Urothelium cell line (cell line): Measurements from ENCODE around the gene TMPO.
"Not testable (repeated sequence)": the region's sequence is repeated elsewhere in the genome, so short reads cannot be mapped to it uniquely, and the experiment has no call there.

Experiments used
- DNase-seq: peaks from one replicate; pipeline ENCODE4 v3.0.0; 2011; ENCODE audit warnings: low spot score, mixed read lengths
- FAIRE-seq: peaks from 2 replicates; lab custom pipeline; 2011; peaks lifted over from hg19 to GRCh38; lab: Jason Lieb, UNC

TMPO gene

GRCh38 chr12:98576795-98577194 is 61.4 kb downstream of the TMPO start:
- not testable (repeated sequence) for FAIRE-seq, DNase-seq

DNA sequence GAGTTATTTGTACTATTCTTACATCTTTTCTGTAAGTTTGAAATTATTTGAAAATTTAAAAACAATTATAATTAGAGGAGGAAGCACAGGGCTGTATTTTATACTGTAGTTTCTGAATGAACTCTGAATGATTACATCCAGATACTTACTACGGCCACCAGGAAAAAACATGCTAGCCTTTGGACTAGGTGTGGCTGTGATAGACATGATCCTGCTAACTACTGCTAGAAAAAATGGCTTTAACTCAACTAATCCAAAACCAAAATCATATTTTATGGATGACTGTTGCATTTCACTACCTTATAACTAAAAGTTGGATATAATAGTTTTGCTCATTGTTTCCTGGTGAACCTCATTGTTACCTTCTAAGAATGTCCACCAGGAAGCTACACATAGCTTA is 63.0 kb downstream of the TMPO start:
- FAIRE-seq (no peak), DNase-seq (no peak)

DNA sequence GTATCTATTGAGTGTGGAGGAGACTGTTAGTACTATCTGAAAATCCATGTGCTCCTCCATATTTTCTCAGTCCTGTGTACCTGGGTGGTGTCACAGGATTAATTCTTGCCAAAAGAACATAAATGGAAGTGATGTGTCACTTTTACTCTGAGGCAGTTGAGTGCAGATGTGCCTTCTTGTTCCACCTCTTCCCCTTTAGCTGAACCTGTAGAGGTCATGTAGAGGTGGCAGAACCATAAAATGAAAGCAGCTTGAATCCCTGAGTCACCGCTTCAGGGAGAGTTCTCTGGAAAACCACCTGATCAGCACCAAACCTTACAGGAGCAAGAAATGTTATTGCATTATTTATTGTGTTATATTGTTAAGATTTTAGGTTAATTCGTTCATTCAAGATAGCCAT is 63.4 kb downstream of the TMPO start:
- no peak for DNase-seq
- FAIRE-seq = no peak

- no peak for FAIRE-seq
Observed at GRCh38 chr12:98579347-98579746, 64.0 kb downstream of the TMPO start.

DNA sequence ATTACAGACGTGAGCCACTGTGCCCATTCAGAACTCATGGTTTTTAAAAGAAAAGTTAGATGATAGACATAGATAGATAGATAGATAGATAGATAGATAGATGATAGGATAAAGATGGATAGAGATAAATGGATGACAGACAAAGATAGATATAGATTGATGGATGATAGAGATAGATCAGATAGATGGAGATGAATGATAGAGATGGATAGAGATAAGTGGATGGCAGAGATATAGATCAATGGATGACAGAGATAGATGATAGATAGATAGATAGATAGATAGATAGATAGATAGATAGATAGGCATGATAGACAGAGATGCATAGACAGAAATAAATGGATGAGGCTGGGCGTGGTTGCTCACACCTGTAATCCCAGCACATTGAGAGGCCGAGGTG is 64.4 kb downstream of the TMPO start:
- DNase-seq (no peak), FAIRE-seq (no peak)

More at GRCh38 chr12:98579347-98579746, 64.0 kb downstream of the TMPO start:
- no peak for DNase-seq

DNA sequence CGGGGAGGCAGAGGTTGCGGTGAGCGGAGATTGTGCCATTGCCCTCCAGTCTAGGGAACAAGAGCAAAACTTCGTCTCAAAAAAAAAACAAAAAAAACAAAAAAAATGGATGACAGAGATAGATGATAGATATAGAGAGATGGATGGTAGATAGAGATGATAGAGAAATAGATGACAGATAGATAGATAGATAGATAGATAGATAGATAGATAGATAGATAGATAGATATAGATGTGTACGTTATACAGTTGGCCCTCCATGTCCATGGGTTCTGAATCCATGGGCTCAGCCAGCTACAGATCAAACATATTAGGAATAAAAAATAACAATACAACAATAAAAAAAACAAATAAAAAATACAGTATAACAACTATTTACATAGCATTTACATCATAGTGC is 65.3 kb downstream of the TMPO start:
- DNase-seq (no peak), FAIRE-seq (no peak)

- no peak for FAIRE-seq
- no peak for DNase-seq
Observed at GRCh38 chr12:98581101-98581500, 65.7 kb downstream of the TMPO start.

GRCh38 chr12:98582093-98582492 is 66.7 kb downstream of the TMPO start:
- FAIRE-seq = no peak

GRCh38 chr12:98587084-98587483 is 71.7 kb downstream of the TMPO start:
- DNase-seq = no peak
- FAIRE-seq = no peak

More at GRCh38 chr12:98582093-98582492, 66.7 kb downstream of the TMPO start:
- DNase-seq = no peak

- FAIRE-seq (no peak), DNase-seq (no peak)
Observed at GRCh38 chr12:98591209-98591608, 75.8 kb downstream of the TMPO start.

DNA sequence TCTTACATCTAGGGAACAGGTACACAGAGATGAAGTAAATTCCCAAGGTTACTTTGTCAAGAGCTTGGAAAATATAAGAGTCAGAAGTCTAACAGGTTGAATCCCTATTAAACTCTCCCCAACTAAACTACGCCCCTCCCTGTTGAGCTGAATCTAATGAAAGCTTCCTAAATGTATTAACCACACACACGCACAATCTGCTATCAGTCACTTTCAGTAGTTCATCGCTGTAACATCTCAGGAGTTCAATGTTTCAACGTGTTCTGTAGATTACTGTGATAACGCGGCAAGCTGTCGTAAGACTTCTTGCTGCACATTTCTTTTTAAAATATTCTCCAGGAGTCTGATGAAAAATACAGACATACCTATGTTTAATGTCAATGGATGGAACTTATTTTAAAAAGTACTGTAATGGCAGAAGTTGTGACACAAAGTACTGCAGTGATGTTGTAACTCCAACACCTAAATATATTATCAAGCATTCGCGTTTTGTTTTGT is 77.5 kb downstream of the TMPO start:
- no peak for DNase-seq
- no peak for FAIRE-seq

- peak; percentile 93 for DNase-seq
- FAIRE-seq = no peak
Observed at GRCh38 chr12:98593351-98594049, 78.1 kb downstream of the TMPO start, which contains the start of gene SLC25A3. Gene SLC25A3 (plus strand): TSS chr12:98593686. CDS start chr12:98593979, 293 bp downstream.

DNA sequence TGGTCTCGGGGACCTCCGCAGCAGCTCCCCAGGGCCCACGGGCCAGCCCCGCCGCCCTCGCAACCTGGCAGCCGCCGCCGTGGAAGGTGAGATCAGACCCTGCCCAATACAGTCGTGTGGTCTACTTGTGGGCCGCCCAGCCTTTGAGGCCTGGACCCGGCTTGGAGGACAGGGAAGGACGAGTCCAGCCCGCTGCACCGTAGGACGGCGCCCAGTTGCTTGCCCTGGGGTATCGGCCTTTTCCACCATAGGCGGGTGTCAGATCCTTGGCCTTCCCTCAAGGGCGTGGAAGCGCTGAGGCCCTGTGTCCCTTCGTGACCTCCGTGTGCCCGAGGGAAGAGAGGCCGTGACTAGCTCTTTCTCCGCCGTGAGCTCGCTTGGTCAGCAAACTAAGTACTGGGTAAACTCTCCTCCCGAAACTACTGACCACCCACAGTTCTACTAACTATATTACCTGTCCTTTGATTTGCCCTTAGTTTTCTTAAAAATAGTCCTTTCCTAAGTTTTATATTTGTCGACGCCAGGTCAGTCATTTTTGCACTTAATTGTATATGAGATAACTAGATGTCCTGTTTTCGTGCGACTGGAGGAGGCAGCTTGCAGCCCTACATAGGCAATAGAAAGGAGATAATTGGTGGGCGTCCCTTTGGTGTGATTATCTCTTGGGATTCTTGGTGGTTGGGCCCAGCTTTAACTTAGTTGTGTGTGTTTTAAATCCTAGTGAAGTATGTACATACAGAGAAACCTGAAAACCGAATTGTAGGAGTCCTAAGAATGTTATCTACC is 78.9 kb downstream of the TMPO start:
- no peak for DNase-seq

DNA sequence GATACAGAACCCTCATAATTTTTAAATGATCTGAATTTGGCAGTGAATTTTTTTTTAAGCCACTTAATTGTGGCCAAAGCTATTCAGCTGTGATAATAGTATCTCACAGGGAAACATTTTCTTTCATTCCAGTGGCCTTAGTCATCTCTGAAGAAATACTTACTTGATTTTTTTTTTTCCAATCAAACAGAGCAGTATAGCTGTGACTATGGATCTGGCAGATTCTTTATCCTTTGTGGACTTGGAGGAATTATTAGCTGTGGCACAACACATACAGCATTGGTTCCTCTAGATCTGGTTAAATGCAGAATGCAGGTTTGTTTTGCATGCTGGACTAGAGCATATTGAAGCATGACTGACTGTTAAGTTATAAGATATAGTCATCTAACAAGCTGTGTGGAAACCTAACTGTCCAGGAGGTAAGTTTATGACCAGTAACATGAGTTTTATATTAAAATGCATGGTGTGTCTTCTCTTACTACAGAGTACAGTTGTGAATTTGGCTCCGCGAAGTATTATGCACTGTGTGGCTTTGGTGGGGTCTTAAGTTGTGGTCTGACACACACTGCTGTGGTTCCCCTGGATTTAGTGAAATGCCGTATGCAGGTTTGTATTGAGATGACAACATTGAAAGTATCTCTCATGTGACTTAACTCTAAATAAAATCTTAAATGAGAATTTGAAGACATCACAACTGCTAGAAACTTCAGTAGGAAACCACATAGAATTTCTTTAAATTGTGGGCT is 80.0 kb downstream of the TMPO start:
- FAIRE-seq (no peak), DNase-seq (no peak)

More for the DNA sequence above, 78.9 kb downstream of the TMPO start:
- FAIRE-seq = no peak

DNA sequence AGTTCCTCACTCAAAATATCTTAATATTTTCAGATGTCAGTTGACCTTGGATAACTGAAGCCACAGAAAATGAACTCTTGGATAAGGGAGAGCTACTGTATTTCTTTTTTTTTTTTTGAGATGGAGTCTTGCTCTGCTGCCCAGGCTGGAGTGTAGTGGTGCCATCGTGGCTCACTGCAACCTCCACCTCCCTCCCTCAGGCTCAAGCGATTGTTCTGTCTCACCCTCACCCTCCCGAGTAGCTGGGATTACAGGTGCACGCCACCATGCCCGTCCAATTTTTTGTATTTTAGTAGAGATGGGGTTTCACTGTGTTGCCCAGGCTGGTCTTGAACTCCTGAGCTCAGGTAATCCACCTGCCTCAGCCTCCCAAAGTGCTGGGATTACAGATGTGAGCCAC is 81.9 kb downstream of the TMPO start:
- not testable (repeated sequence) for DNase-seq, FAIRE-seq
